ENCODE data around the gene CFTR.
"Not testable (repeated sequence)": the region's sequence is repeated elsewhere in the genome, so short reads cannot be mapped to it uniquely, and the experiment has no call there.

The CFTR gene

GRCh38 chr7:117493460-117493859 lies 13.6 kb downstream of the CFTR start:
- Histone ChIP-seq H3K36me3 (ENCODE audit: control insufficient read depth in 2 of 2, insufficient read depth in 2 of 2, low read length in 2 of 2) (no peaks in the 10 kb centered on the region), H3K9ac (ENCODE audit: low read length in 2 of 2) (no peak overlapping the region), H3K27me3 (ENCODE audit: control insufficient read depth in 1 of 2, insufficient read depth in 2 of 2, low read length in 2 of 2) (no peaks in the 10 kb centered on the region), H3K4me1 (ENCODE audit: control insufficient read depth, insufficient read depth, low read length) (no peaks in the 10 kb centered on the region), H3K9me3 (ENCODE audit: control insufficient read depth in 2 of 2, low read length in 2 of 2) (no peaks in the 10 kb centered on the region), H3K27ac (ENCODE audit: low read length) (no peak overlapping the region), H3K4me3 (ENCODE audit: low read length in 2 of 2) (no peak overlapping the region)

GRCh38 chr7:117495308-117495707 lies 15.5 kb downstream of the CFTR start:
- no peaks in the 10 kb centered on the region for H3K9me3 ChIP-seq (ENCODE audit: control insufficient read depth in 2 of 2, low read length in 2 of 2)
- no peaks in the 10 kb centered on the region for H3K36me3 ChIP-seq (ENCODE audit: control insufficient read depth in 2 of 2, insufficient read depth in 2 of 2, low read length in 2 of 2)
- no peaks in the 10 kb centered on the region for H3K27me3 ChIP-seq (ENCODE audit: control insufficient read depth in 1 of 2, insufficient read depth in 2 of 2, low read length in 2 of 2)
- no peak overlapping the region for H3K4me3 ChIP-seq (ENCODE audit: low read length in 2 of 2)
- H3K27ac ChIP-seq (ENCODE audit: low read length): no peak overlapping the region
- H3K9ac ChIP-seq (ENCODE audit: low read length in 2 of 2): no peak overlapping the region
- H3K4me1 ChIP-seq (ENCODE audit: control insufficient read depth, insufficient read depth, low read length): no peaks in the 10 kb centered on the region

- no peaks in the 10 kb centered on the region for H3K27me3 ChIP-seq (ENCODE audit: control insufficient read depth in 1 of 2, insufficient read depth in 2 of 2, low read length in 2 of 2)
- no peaks in the 10 kb centered on the region for H3K4me1 ChIP-seq (ENCODE audit: control insufficient read depth, insufficient read depth, low read length)
- H3K9me3 ChIP-seq (ENCODE audit: control insufficient read depth in 2 of 2, low read length in 2 of 2): no peaks in the 10 kb centered on the region
- no peak overlapping the region for H3K27ac ChIP-seq (ENCODE audit: low read length)
- H3K9ac ChIP-seq (ENCODE audit: low read length in 2 of 2): no peak overlapping the region
- no peaks in the 10 kb centered on the region for H3K36me3 ChIP-seq (ENCODE audit: control insufficient read depth in 2 of 2, insufficient read depth in 2 of 2, low read length in 2 of 2)
- H3K4me3 ChIP-seq (ENCODE audit: low read length in 2 of 2): no peak overlapping the region
Observed at GRCh38 chr7:117502331-117502730, 22.5 kb downstream of the CFTR start.

GRCh38 chr7:117505238-117505637 lies 25.4 kb downstream of the CFTR start:
- Histone ChIP-seq H3K4me3 (ENCODE audit: low read length in 2 of 2) (no peak overlapping the region), H3K9me3 (ENCODE audit: control insufficient read depth in 2 of 2, low read length in 2 of 2) (no peaks in the 10 kb centered on the region), H3K36me3 (ENCODE audit: control insufficient read depth in 2 of 2, insufficient read depth in 2 of 2, low read length in 2 of 2) (no peaks in the 10 kb centered on the region), H3K27ac (ENCODE audit: low read length) (no peak overlapping the region), H3K4me1 (ENCODE audit: control insufficient read depth, insufficient read depth, low read length) (no peaks in the 10 kb centered on the region), H3K27me3 (ENCODE audit: control insufficient read depth in 1 of 2, insufficient read depth in 2 of 2, low read length in 2 of 2) (no peaks in the 10 kb centered on the region), H3K9ac (ENCODE audit: low read length in 2 of 2) (no peak overlapping the region)

- Histone ChIP-seq H3K4me1 (ENCODE audit: control insufficient read depth, insufficient read depth, low read length) (no peaks in the 10 kb centered on the region), H3K36me3 (ENCODE audit: control insufficient read depth in 2 of 2, insufficient read depth in 2 of 2, low read length in 2 of 2) (no peaks in the 10 kb centered on the region), H3K27me3 (ENCODE audit: control insufficient read depth in 1 of 2, insufficient read depth in 2 of 2, low read length in 2 of 2) (no peaks in the 10 kb centered on the region), H3K9ac (ENCODE audit: low read length in 2 of 2) (no peak overlapping the region), H3K27ac (ENCODE audit: low read length) (no peak overlapping the region), H3K9me3 (ENCODE audit: control insufficient read depth in 2 of 2, low read length in 2 of 2) (no peaks in the 10 kb centered on the region), H3K4me3 (ENCODE audit: low read length in 2 of 2) (no peak overlapping the region)
Observed at GRCh38 chr7:117508676-117509075, 28.9 kb downstream of the CFTR start.

GRCh38 chr7:117517194-117517593 lies 37.4 kb downstream of the CFTR start:
- not testable (repeated sequence) for H3K4me1 ChIP-seq (ENCODE audit: control insufficient read depth, insufficient read depth, low read length); H3K9me3 ChIP-seq (ENCODE audit: control insufficient read depth in 2 of 2, low read length in 2 of 2); H3K4me3 ChIP-seq (ENCODE audit: low read length in 2 of 2); H3K27ac ChIP-seq (ENCODE audit: low read length); H3K27me3 ChIP-seq (ENCODE audit: control insufficient read depth in 1 of 2, insufficient read depth in 2 of 2, low read length in 2 of 2); H3K9ac ChIP-seq (ENCODE audit: low read length in 2 of 2); H3K36me3 ChIP-seq (ENCODE audit: control insufficient read depth in 2 of 2, insufficient read depth in 2 of 2, low read length in 2 of 2)

- H3K9me3 ChIP-seq (ENCODE audit: control insufficient read depth in 2 of 2, low read length in 2 of 2): no peaks in the 10 kb centered on the region
- H3K36me3 ChIP-seq (ENCODE audit: control insufficient read depth in 2 of 2, insufficient read depth in 2 of 2, low read length in 2 of 2): no peaks in the 10 kb centered on the region
- no peaks in the 10 kb centered on the region for H3K27me3 ChIP-seq (ENCODE audit: control insufficient read depth in 1 of 2, insufficient read depth in 2 of 2, low read length in 2 of 2)
- no peak overlapping the region for H3K9ac ChIP-seq (ENCODE audit: low read length in 2 of 2)
- H3K27ac ChIP-seq (ENCODE audit: low read length): no peak overlapping the region
- H3K4me3 ChIP-seq (ENCODE audit: low read length in 2 of 2): no peak overlapping the region
- no peaks in the 10 kb centered on the region for H3K4me1 ChIP-seq (ENCODE audit: control insufficient read depth, insufficient read depth, low read length)
Observed at GRCh38 chr7:117530390-117530789, 50.6 kb downstream of the CFTR start.

GRCh38 chr7:117531595-117532244 lies 51.9 kb downstream of the CFTR start:
- no peak overlapping the region for H3K9ac ChIP-seq (ENCODE audit: low read length in 2 of 2)
- H3K9me3 ChIP-seq (ENCODE audit: control insufficient read depth in 2 of 2, low read length in 2 of 2): no peaks in the 10 kb centered on the region
- no peaks in the 10 kb centered on the region for H3K4me1 ChIP-seq (ENCODE audit: control insufficient read depth, insufficient read depth, low read length)
- H3K4me3 ChIP-seq (ENCODE audit: low read length in 2 of 2): no peak overlapping the region
- H3K27ac ChIP-seq (ENCODE audit: low read length): no peak overlapping the region
- H3K36me3 ChIP-seq (ENCODE audit: control insufficient read depth in 2 of 2, insufficient read depth in 2 of 2, low read length in 2 of 2): no peaks in the 10 kb centered on the region
- H3K27me3 ChIP-seq (ENCODE audit: control insufficient read depth in 1 of 2, insufficient read depth in 2 of 2, low read length in 2 of 2): no peaks in the 10 kb centered on the region

GRCh38 chr7:117538053-117538452 lies 58.2 kb downstream of the CFTR start:
- Histone ChIP-seq H3K27ac (ENCODE audit: low read length) (no peak overlapping the region), H3K27me3 (ENCODE audit: control insufficient read depth in 1 of 2, insufficient read depth in 2 of 2, low read length in 2 of 2) (no peaks in the 10 kb centered on the region), H3K36me3 (ENCODE audit: control insufficient read depth in 2 of 2, insufficient read depth in 2 of 2, low read length in 2 of 2) (no peaks in the 10 kb centered on the region), H3K9me3 (ENCODE audit: control insufficient read depth in 2 of 2, low read length in 2 of 2) (no peaks in the 10 kb centered on the region), H3K4me1 (ENCODE audit: control insufficient read depth, insufficient read depth, low read length) (no peaks in the 10 kb centered on the region), H3K4me3 (ENCODE audit: low read length in 2 of 2) (no peak overlapping the region), H3K9ac (ENCODE audit: low read length in 2 of 2) (no peak overlapping the region)

- H3K27me3 ChIP-seq (ENCODE audit: control insufficient read depth in 1 of 2, insufficient read depth in 2 of 2, low read length in 2 of 2): no peaks in the 10 kb centered on the region
- no peak overlapping the region for H3K27ac ChIP-seq (ENCODE audit: low read length)
- no peaks in the 10 kb centered on the region for H3K36me3 ChIP-seq (ENCODE audit: control insufficient read depth in 2 of 2, insufficient read depth in 2 of 2, low read length in 2 of 2)
Observed at GRCh38 chr7:117544061-117544460, 64.2 kb downstream of the CFTR start.

GRCh38 chr7:117548035-117548434 lies 68.2 kb downstream of the CFTR start:
- Histone ChIP-seq H3K4me3 (ENCODE audit: low read length in 2 of 2) (no peak overlapping the region), H3K9me3 (ENCODE audit: control insufficient read depth in 2 of 2, low read length in 2 of 2) (no peaks in the 10 kb centered on the region), H3K27me3 (ENCODE audit: control insufficient read depth in 1 of 2, insufficient read depth in 2 of 2, low read length in 2 of 2) (no peaks in the 10 kb centered on the region), H3K36me3 (ENCODE audit: control insufficient read depth in 2 of 2, insufficient read depth in 2 of 2, low read length in 2 of 2) (no peaks in the 10 kb centered on the region), H3K9ac (ENCODE audit: low read length in 2 of 2) (no peak overlapping the region), H3K4me1 (ENCODE audit: control insufficient read depth, insufficient read depth, low read length) (no peaks in the 10 kb centered on the region), H3K27ac (ENCODE audit: low read length) (no peak overlapping the region)

More at GRCh38 chr7:117544061-117544460, 64.2 kb downstream of the CFTR start:
- H3K4me3 ChIP-seq (ENCODE audit: low read length in 2 of 2): no peak overlapping the region
- H3K4me1 ChIP-seq (ENCODE audit: control insufficient read depth, insufficient read depth, low read length): no peaks in the 10 kb centered on the region
- H3K9ac ChIP-seq (ENCODE audit: low read length in 2 of 2): no peak overlapping the region
- no peaks in the 10 kb centered on the region for H3K9me3 ChIP-seq (ENCODE audit: control insufficient read depth in 2 of 2, low read length in 2 of 2)
